GM11168 (cell line): ENCODE measurements around the gene CTAGE4.
"Not testable (repeated sequence)": the region's sequence is repeated elsewhere in the genome, so short reads cannot be mapped to it uniquely, and the experiment has no call there.

ENCODE experiments used
- in situ Hi-C: fragments of 300-500 bp; cut with MboI; formaldehyde crosslinking; loops from one replicate; pipeline ENCODE4 v1.12.0; 2022; ENCODE audit warnings: low sequenced_read_pairs; ENCODE audit not compliant: unreplicated experiment

The CTAGE4 gene

GRCh38 chr7:144205306-144205705, 22.0 kb downstream of the CTAGE4 start:
- in situ Hi-C loops: not testable (repeated sequence)

DNA sequence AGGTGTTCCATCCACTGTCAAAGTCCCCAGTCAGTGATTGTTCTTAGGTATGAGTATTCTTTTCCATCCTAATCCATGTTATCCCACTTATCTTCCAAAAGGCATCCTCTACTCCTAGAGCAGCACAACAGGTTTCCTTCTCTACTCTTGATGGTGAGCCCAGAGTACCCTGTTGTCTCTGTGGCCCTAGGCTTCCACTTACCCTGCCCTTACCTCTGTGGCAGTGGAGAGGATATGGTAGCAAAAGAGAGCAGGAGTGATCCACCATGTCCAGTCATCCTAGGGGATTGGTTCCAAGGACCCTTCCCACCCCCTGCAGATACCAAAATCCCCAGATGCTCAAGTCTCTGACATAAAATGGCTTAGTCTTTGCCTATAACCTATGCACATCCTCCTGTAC, 33.9 kb downstream of the CTAGE4 start:
- in situ Hi-C loops: loop anchor here (10.0 kb wide), 1 partner anchor 118 kb away; no protein-coding TSS in a partner anchor

DNA sequence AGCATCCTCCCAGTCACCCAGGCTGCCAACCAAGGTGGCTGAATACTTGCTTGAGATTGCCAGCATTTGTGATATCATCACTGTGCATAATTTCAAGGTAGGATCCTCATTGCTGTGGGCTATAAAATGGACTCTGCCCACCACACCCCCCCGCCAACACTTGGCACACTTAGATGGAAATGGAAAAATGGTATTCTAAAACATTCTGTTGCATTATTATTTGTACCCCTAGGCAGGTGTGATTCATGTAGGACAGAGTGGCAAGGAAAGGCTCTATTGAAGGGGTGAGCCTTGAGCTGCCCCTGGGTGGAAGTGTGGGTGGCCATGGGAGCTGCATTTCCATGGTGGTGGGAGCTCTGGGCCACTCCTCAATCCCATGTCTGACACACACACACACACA, 35.3 kb downstream of the CTAGE4 start:
- in situ Hi-C loops: loop anchor here (10.0 kb wide), 1 partner anchor 116 kb away; no protein-coding TSS in a partner anchor

GRCh38 chr7:144219149-144219548, 35.9 kb downstream of the CTAGE4 start:
- in situ Hi-C loops: loop anchor here (10.0 kb wide), 1 partner anchor 116 kb away; no protein-coding TSS in a partner anchor

GRCh38 chr7:144220531-144220930, 37.3 kb downstream of the CTAGE4 start:
- in situ Hi-C loops: not testable (repeated sequence)

DNA sequence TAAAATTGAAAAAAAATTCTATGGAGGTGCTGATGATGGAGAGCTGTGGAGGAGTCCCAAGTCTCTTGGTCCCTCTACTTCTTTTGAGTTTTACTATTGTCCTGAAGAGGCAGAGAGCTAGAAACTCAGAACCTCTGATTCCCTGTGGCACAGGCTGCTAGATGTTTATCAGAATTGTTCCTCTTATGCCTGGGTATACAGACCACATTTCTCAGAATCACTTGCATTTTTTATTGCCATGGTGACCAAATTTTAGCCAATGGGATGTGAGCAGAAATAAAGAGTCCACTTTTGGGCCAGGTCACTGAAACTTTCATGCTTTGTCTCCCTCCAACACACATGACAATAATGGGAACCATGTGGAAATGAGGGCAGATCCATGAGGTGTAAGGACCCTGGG, 40.4 kb downstream of the CTAGE4 start:
- in situ Hi-C loops: not testable (repeated sequence)

DNA sequence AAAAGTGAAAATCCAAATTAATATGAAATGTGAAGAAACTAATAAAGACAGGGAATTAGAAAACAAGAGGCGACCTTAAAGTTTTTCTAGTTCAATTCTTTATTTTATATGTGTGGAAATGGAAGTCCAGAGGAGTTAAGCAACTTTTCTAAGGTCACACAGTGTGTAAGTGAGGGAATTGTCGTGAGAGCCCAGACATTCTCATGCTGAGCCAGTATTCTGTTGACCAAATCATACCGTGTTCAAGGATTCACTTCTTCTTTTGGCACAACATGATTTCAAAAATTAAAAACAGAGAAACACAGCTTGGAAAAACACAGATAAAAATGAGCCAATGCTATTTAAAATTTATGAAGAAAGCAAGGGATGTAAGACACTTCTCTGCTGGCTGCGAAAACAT, 43.6 kb downstream of the CTAGE4 start:
- in situ Hi-C loops: not testable (repeated sequence)

DNA sequence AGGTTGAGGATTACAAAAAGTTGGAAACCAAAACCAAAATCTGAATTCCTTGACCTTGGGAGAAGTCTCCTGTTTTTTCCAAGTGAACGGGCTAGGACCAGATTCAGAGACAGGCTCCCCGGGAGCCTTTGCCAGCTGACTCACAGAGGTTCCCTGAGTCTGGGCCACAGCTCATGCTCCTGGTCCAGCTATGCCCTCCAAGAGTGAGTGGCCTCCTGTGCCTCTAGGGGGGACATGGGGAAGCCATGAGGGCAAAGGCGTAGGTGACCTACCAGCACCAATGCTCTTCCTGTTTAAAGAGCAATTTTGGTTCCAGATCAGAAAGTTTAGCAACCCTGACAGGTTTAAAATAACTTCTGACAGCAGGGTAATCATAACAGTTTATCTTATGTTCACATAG, 45.5 kb downstream of the CTAGE4 start:
- in situ Hi-C loops: not testable (repeated sequence)

DNA sequence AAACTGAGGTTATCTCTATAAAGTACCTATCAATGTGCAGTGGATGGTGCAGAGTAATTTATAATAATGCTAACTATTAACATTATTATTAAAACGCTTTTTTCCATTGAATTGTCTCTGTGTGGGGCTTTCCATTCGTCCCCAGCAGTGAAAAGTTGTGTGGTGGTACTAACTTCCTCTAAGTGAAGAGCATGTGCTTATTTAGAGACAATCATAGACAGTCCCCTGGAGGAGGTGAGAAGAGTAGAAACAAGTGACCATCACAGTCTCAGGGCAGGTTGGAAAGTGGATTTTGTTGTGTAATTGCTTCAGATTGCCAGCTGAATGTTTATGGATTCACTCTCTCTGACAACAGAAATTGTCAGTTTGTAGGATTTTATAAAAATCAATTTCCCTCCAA, 47.8 kb downstream of the CTAGE4 start:
- in situ Hi-C loops: not testable (repeated sequence)

- in situ Hi-C loops: not testable (repeated sequence)
These were observed 49.8 kb downstream of the CTAGE4 start for GRCh38 chr7:144233039-144233438.
